HG03571 (cell line): ENCODE measurements around the gene KHDRBS1.
A peak's percentile ranks its signal among the peaks of the same experiment; 100 is the strongest.
"Not testable (repeated sequence)": the region's sequence is repeated elsewhere in the genome, so short reads cannot be mapped to it uniquely, and the experiment has no call there.

Experiments
- ATAC-seq: cut with Tn5 transposase; IDR thresholded peaks from one replicate; pipeline ENCODE4 v1.9.1; 2021; ENCODE audit not compliant: unreplicated experiment

KHDRBS1 gene

GRCh38 chr1:32063261-32063681 lies 49.6 kb downstream of the KHDRBS1 start:
- no peak for ATAC-seq

- ATAC-seq, result not testable (repeated sequence)
These were observed 52.2 kb downstream of the KHDRBS1 start for GRCh38 chr1:32065613-32066488.

GRCh38 chr1:32066489-32066873 lies 52.8 kb downstream of the KHDRBS1 start:
- ATAC-seq, result no peak

GRCh38 chr1:32068957-32069588 lies 55.4 kb downstream of the KHDRBS1 start:
- ATAC-seq, result no peak

- ATAC-seq, result no peak
These were observed 58.3 kb downstream of the KHDRBS1 start for GRCh38 chr1:32071758-32072621.

- peak; percentile 82 for ATAC-seq
These were observed 59.1 kb downstream of the KHDRBS1 start, which contains the start of gene TMEM39B for GRCh38 chr1:32072622-32073298. Gene TMEM39B, plus strand, starts transcription at chr1:32072939. Its CDS starts 109 bp downstream, at chr1:32073048.

- no peak for ATAC-seq
These were observed 59.9 kb downstream of the KHDRBS1 start for GRCh38 chr1:32073299-32074229.

- ATAC-seq, result no peak
These were observed 61.2 kb downstream of the KHDRBS1 start for GRCh38 chr1:32074841-32075240.

GRCh38 chr1:32077451-32077850 lies 63.8 kb downstream of the KHDRBS1 start:
- ATAC-seq, result no peak

GRCh38 chr1:32082022-32082421 lies 68.4 kb downstream of the KHDRBS1 start:
- no peak for ATAC-seq

- not testable (repeated sequence) for ATAC-seq
These were observed 72.7 kb downstream of the KHDRBS1 start for GRCh38 chr1:32086381-32086780.

- ATAC-seq, result no peak
These were observed 77.5 kb downstream of the KHDRBS1 start for GRCh38 chr1:32091176-32091575.

GRCh38 chr1:32091591-32091990 lies 77.9 kb downstream of the KHDRBS1 start:
- ATAC-seq, result no peak
